ENCODE results near the gene TRIM52. TPM values are rescaled to one million over a fixed set of nuclear protein-coding genes. Genes with fewer than 3 reads are reported as not detected.

Gene TRIM52
- total and polyA plus RNA-seq, 9 of the 15 experiments (the other 6 are each of a cell fraction or from before 2014, with no cell fraction given) = 3.3 to 21.9 (median 13.5) TPM

GRCh38 chr5:181246276-181247049, 14.5 kb downstream of the TRIM52 start (continued):
- TF ChIP-seq ADNP (tag; IDR thresholded peaks at IDR 0.05) = no peak
- TF ChIP-seq, protein P1, sequence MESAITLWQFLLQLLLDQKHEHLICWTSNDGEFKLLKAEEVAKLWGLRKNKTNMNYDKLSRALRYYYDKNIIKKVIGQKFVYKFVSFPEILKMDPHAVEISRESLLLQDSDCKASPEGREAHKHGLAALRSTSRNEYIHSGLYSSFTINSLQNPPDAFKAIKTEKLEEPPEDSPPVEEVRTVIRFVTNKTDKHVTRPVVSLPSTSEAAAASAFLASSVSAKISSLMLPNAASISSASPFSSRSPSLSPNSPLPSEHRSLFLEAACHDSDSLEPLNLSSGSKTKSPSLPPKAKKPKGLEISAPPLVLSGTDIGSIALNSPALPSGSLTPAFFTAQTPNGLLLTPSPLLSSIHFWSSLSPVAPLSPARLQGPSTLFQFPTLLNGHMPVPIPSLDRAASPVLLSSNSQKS (CRISPR knock-in tag; IDR thresholded peaks at IDR 0.05) = no peak
- TF ChIP-seq HNRNPUL1 (IDR thresholded peaks at IDR 0.05; ENCODE audit: low read length) = no peak
- no peak for TF ChIP-seq ZBED1 (IDR thresholded peaks at IDR 0.05)
- TF ChIP-seq, protein P2, sequence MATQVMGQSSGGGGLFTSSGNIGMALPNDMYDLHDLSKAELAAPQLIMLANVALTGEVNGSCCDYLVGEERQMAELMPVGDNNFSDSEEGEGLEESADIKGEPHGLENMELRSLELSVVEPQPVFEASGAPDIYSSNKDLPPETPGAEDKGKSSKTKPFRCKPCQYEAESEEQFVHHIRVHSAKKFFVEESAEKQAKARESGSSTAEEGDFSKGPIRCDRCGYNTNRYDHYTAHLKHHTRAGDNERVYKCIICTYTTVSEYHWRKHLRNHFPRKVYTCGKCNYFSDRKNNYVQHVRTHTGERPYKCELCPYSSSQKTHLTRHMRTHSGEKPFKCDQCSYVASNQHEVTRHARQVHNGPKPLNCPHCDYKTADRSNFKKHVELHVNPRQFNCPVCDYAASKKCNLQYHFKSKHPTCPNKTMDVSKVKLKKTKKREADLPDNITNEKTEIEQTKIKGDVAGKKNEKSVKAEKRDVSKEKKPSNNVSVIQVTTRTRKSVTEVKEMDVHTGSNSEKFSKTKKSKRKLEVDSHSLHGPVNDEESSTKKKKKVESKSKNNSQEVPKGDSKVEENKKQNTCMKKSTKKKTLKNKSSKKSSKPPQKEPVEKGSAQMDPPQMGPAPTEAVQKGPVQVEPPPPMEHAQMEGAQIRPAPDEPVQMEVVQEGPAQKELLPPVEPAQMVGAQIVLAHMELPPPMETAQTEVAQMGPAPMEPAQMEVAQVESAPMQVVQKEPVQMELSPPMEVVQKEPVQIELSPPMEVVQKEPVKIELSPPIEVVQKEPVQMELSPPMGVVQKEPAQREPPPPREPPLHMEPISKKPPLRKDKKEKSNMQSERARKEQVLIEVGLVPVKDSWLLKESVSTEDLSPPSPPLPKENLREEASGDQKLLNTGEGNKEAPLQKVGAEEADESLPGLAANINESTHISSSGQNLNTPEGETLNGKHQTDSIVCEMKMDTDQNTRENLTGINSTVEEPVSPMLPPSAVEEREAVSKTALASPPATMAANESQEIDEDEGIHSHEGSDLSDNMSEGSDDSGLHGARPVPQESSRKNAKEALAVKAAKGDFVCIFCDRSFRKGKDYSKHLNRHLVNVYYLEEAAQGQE (IDR thresholded peaks at IDR 0.05; ENCODE audit: borderline replicate concordance) = no peak
- TF ChIP-seq, protein P2 (CRISPR knock-in tag; IDR thresholded peaks at IDR 0.05; ENCODE audit: low read depth) = no peak
- peak; percentile 81; the same call in 1 of the 2 replicates for TF ChIP-seq MYC (IDR thresholded peaks at IDR 0.05; ENCODE audit: low read depth, low read length)
- no peak for TF ChIP-seq MYC (CRISPR knock-in tag; IDR thresholded peaks at IDR 0.05; ENCODE audit: borderline replicate concordance, low read depth)
- no peak for TF ChIP-seq THAP7 (CRISPR knock-in tag; IDR thresholded peaks at IDR 0.05)
- no peak for TF ChIP-seq NR4A1 (CRISPR knock-in tag; IDR thresholded peaks at IDR 0.05)
- TF ChIP-seq NR4A1 (tag; IDR thresholded peaks at IDR 0.05) = no peak
- TF ChIP-seq SP1 (CRISPR knock-in tag; IDR thresholded peaks at IDR 0.05) = peak; percentile 56
- TF ChIP-seq ZNF707 (CRISPR knock-in tag; conservative IDR thresholded peaks at IDR 0.05) = no peak
- no peak for TF ChIP-seq ZNF3 (CRISPR knock-in tag; IDR thresholded peaks at IDR 0.05)
- 0 out of 2 replicates have a peak, but pooled peaks have one; percentile 23 for TF ChIP-seq E2F3 (CRISPR knock-in tag; IDR thresholded peaks at IDR 0.05)
- TF ChIP-seq ZNF280B (CRISPR knock-in tag; IDR thresholded peaks at IDR 0.05) = no peak
- TF ChIP-seq ZNF699 (CRISPR knock-in tag; IDR thresholded peaks at IDR 0.05; ENCODE audit: insufficient replicate concordance) = no peak
